C1 segment of cervical spinal cord (tissue), 14 donors: ENCODE measurements around the gene TAS2R60.
A peak's percentile ranks its signal among the peaks of the same experiment; 100 is the strongest.
"Not testable (repeated sequence)": the region's sequence is repeated elsewhere in the genome, so short reads cannot be mapped to it uniquely, and the experiment has no call there.

ENCODE experiments used
- DNase-seq, 14 donors: peaks; one replicate each; lab custom pipeline; 2025; lab: John Stamatoyannopoulos, UW

TAS2R60 gene

GRCh38 chr7:143443153-143443552 lies at the start of gene TAS2R60:
Gene TAS2R60 (plus strand): TSS chr7:143443453. CDS start chr7:143443453, 0 bp downstream.
- no peak for DNase-seq

GRCh38 chr7:143394068-143394467 lies 49.2 kb upstream of the TAS2R60 start:
- DNase-seq: no peak

GRCh38 chr7:143394777-143395176 lies 48.5 kb upstream of the TAS2R60 start:
- DNase-seq: no peak

GRCh38 chr7:143395187-143396149 lies 47.8 kb upstream of the TAS2R60 start:
- peak in 1 of 14 donors; percentile 10 for DNase-seq

GRCh38 chr7:143396182-143396581 lies 47.1 kb upstream of the TAS2R60 start:
- DNase-seq: no peak

GRCh38 chr7:143396625-143397556 lies 46.4 kb upstream of the TAS2R60 start:
- DNase-seq: no peak

GRCh38 chr7:143397710-143398530 lies 45.3 kb upstream of the TAS2R60 start:
- no peak for DNase-seq

GRCh38 chr7:143398616-143399015 lies 44.6 kb upstream of the TAS2R60 start:
- no peak for DNase-seq

GRCh38 chr7:143399151-143399550 lies 44.1 kb upstream of the TAS2R60 start:
- DNase-seq: no peak

GRCh38 chr7:143399642-143400041 lies 43.6 kb upstream of the TAS2R60 start:
- DNase-seq: no peak

GRCh38 chr7:143401265-143401664 lies 42.0 kb upstream of the TAS2R60 start:
- no peak for DNase-seq

- DNase-seq: not testable (repeated sequence)
Measured at GRCh38 chr7:143402233-143402632, 41.0 kb upstream of the TAS2R60 start.

- no peak for DNase-seq
Measured at GRCh38 chr7:143405173-143406001, 37.9 kb upstream of the TAS2R60 start.

- no peak for DNase-seq
Measured at GRCh38 chr7:143406002-143406357, 37.3 kb upstream of the TAS2R60 start.

GRCh38 chr7:143407287-143408251 lies 35.7 kb upstream of the TAS2R60 start:
- no peak for DNase-seq

GRCh38 chr7:143408252-143408685 lies 35.0 kb upstream of the TAS2R60 start:
- DNase-seq: no peak

- peak in 1 of 14 donors; percentile 22 for DNase-seq
Measured at GRCh38 chr7:143408686-143409561, 34.3 kb upstream of the TAS2R60 start, which contains the start of gene EPHA1. Gene EPHA1 (minus strand): TSS chr7:143408856. CDS start chr7:143408805, 51 bp downstream.

GRCh38 chr7:143410521-143411004 lies 32.7 kb upstream of the TAS2R60 start:
- no peak for DNase-seq
